Lung (tissue), 12 donors: ENCODE results near the gene UBL3. TPM values are rescaled to one million over a fixed set of nuclear protein-coding genes. Genes with fewer than 3 reads are reported as not detected.

Source experiments
- ATAC-seq: fragments of 200-7000 bp; cut with Tn5 transposase; one replicate; pipeline ENCODE4 v1.9.1; 2020; ENCODE audit warnings: moderate number of reproducible peaks; ENCODE audit not compliant: insufficient read depth, low FRiP score
- DNase-seq, 3 donors: peaks; one replicate each; pipeline ENCODE4 v3.0.0-alpha.2; 2013 to 2017
- H3K27ac ChIP-seq, 2 donors: one replicate each; pipeline ENCODE4 v1.5.1; 2013; ENCODE audit warnings: mild to moderate bottlenecking in 2 of 2, moderate library complexity in 2 of 2, control low read depth in 1 of 2, inconsistent platforms in 1 of 2, low read depth in 1 of 2, low read length in 1 of 2
- H3K27me3 ChIP-seq, 3 donors: one replicate each; pipeline ENCODE4 v1.5.1; 2013; ENCODE audit warnings: low read length in 2 of 3; ENCODE audit not compliant: control insufficient read depth in 3 of 3, insufficient read depth in 3 of 3
- H3K36me3 ChIP-seq, 4 donors: one replicate each; pipeline ENCODE4 v1.5.1; 2013; ENCODE audit warnings: low read length in 4 of 4, mild to moderate bottlenecking in 1 of 4, moderate library complexity in 1 of 4; ENCODE audit not compliant: control insufficient read depth in 4 of 4, insufficient read depth in 4 of 4
- H3K4me1 ChIP-seq, 5 donors: one replicate each; pipeline ENCODE4 v1.5.1; 2013; ENCODE audit warnings: low read length in 5 of 5, mild to moderate bottlenecking in 2 of 5, moderate library complexity in 1 of 5; ENCODE audit not compliant: control insufficient read depth in 5 of 5, insufficient read depth in 5 of 5
- H3K4me3 ChIP-seq: one replicate; pipeline ENCODE4 v1.5.1; 2013; ENCODE audit warnings: mild to moderate bottlenecking, control low read depth, moderate library complexity
- H3K9ac ChIP-seq, 2 donors: one replicate each; pipeline ENCODE4 v1.5.1; 2013; ENCODE audit warnings: low read length in 2 of 2, control low read depth in 1 of 2; ENCODE audit not compliant: insufficient read depth in 1 of 2
- H3K9me3 ChIP-seq, 4 donors: one replicate each; pipeline ENCODE4 v1.5.1; 2013; ENCODE audit warnings: low read length in 3 of 4, mild to moderate bottlenecking in 1 of 4, moderate library complexity in 1 of 4; ENCODE audit not compliant: control insufficient read depth in 4 of 4, insufficient read depth in 3 of 4
- WGBS, 2 donors: extraction: QIAGEN DNeasy Blood & Tissue Kit; methylation state at CpG; one replicate each; pipeline ENCODE4 v1.1.7; 2013; 5-methylcytosine and 5-hydroxymethylcytosine counted together
- polyA plus RNA-seq, 2 donors: library from polyadenylated mRNA; stranded (reverse); fragments of 200-250 nt; gene quantifications; one replicate each; pipeline ENCODE4 v1.2.1, GENCODE V29; 2013
- total RNA-seq, 2 donors: library from RNA; depleted of rRNA in 1 of 2; stranded (reverse); fragments of >200 nt in 1 of 2; gene quantifications; one replicate each; pipeline ENCODE4 v1.2.1, GENCODE V29; 2014 to 2021
- TF ChIP-seq, protein P1 (sequence below): IDR thresholded peaks from 2 replicates; pipeline ENCODE4 v1.5.1; 2012; ENCODE audit warnings: mild to moderate bottlenecking; ENCODE audit errors: control extremely low read depth, extremely low read depth
- donor health status: control.
- donor health status: control.
- donor health status: Bipolar disorder and iron deficiency.
- donor health status: healthy.
- donor health status: DM: yes; HTN: yes; CAD: no.

Gene UBL3
- total and polyA plus RNA-seq, 4 donors, result 19.6 to 58.2 (median 33.7) TPM

DNA sequence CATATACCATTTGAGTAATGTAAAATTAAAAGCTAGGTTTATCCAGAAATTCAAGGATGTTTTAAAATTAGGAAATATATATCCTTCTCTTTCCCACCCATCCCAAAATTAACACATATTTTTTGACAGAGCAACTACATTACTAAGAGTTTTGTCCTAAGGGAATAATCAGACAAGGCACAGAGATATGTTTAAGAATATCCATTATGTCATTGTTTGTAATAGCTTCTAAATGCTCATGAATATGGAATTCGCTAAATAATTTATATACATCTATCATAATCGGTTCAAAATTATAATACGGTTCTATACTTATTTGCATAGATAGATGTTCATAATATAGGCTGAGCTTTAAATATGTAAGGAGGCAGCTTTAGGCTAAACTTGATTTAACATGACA, 9.8 kb downstream of the UBL3 start:
- H3K36me3 ChIP-seq, result no peaks in the 10 kb centered on the region
- TF ChIP-seq, protein P1, sequence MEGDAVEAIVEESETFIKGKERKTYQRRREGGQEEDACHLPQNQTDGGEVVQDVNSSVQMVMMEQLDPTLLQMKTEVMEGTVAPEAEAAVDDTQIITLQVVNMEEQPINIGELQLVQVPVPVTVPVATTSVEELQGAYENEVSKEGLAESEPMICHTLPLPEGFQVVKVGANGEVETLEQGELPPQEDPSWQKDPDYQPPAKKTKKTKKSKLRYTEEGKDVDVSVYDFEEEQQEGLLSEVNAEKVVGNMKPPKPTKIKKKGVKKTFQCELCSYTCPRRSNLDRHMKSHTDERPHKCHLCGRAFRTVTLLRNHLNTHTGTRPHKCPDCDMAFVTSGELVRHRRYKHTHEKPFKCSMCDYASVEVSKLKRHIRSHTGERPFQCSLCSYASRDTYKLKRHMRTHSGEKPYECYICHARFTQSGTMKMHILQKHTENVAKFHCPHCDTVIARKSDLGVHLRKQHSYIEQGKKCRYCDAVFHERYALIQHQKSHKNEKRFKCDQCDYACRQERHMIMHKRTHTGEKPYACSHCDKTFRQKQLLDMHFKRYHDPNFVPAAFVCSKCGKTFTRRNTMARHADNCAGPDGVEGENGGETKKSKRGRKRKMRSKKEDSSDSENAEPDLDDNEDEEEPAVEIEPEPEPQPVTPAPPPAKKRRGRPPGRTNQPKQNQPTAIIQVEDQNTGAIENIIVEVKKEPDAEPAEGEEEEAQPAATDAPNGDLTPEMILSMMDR, result no peak
- DNase-seq, result no peak
- H3K4me3 ChIP-seq, result no peak overlapping the region
- no peaks in the 10 kb centered on the region for H3K27me3 ChIP-seq
- no peaks in the 10 kb centered on the region for H3K9me3 ChIP-seq
- ATAC-seq, result no peak
- H3K4me1 ChIP-seq, result peaks cover 0 to 5% (median 2%) of the 10 kb centered on the region in 5 donors
- no peak overlapping the region for H3K27ac ChIP-seq
- 88 to 94% methylated on average over 3 of the region's 3 CpGs for WGBS, 2 donors
- no peak overlapping the region for H3K9ac ChIP-seq

DNA sequence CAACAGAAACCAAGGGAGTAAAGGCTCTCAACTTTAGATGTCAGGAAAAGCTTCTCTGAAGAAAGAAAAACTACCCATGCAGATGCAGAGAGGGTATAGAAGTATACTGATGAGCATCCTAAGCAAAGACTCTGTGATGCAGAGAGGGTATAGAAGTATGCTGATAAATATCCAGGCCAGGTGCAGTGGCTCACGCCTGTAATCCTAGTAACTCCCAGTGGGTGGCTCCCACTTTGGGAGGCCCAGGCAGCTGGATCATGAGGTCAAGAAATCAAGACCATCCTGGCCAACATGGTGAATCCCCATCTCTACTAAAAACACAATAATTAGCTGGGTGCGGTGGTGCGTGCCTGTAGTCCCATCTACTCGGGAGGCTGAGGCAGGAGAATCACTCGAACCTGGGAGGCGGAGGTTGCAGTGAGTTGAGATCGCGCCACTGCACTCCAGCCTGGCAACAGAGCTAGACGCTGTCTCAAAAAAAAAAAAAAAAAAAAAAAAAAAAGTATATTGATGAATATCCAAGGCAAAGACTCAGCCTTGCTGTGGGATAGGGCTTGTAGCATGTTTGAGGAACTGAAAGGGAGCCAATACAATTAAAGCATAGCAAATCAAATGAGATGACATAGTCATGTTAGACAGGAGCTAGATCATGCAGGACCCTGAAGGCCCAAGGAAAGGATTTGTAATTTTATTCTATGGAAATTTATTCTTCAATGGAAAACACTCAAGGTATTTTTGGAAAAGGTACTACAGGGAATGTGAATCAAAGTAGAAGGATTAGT, 14.9 kb downstream of the UBL3 start:
- Histone ChIP-seq H3K27me3 (no peaks in the 10 kb centered on the region), H3K4me1 (peaks cover 0 to 8% (median 0%) of the 10 kb centered on the region in 5 donors), H3K27ac (no peak overlapping the region), H3K4me3 (no peak overlapping the region), H3K9me3 (no peaks in the 10 kb centered on the region), H3K9ac (no peak overlapping the region), H3K36me3 (no peaks in the 10 kb centered on the region)
- TF ChIP-seq, protein P1, result no peak
- DNase-seq (no peak), ATAC-seq (no peak)
- WGBS, 2 donors, result 96 to 100% methylated on average over 9 of the region's 9 CpGs

DNA sequence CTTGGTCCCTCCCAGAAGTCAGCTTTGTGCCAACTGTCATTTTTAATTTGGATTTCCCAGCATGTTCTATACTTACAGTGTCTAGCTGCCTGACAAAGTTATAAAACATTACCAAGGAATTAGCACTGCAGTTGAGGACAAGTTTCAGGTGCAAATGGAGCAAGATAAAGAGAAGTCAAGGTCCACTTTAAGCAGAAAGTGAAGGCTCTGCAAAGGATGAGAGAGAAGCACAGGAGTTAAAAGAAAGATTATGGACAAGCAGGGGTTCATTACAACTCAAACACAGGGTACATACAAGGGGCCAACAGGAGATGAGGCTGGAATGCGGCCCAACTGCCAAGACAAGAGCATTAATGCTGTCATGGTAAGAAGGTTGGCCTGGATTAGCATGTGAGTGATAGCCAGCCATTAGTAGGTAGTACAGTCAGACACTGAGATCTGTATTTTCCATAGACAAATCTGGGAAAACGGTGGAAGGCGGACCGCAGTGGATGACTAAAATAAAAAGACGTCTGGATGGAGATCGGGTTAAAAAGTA, 17.6 kb downstream of the UBL3 start:
- DNase-seq (no peak), ATAC-seq (no peak)
- H3K4me3 ChIP-seq, result no peak overlapping the region
- H3K4me1 ChIP-seq, result peaks cover 0 to 8% (median 0%) of the 10 kb centered on the region in 5 donors
- H3K27me3 ChIP-seq, result no peaks in the 10 kb centered on the region
- H3K9ac ChIP-seq, result no peak overlapping the region
- no peaks in the 10 kb centered on the region for H3K36me3 ChIP-seq
- TF ChIP-seq, protein P1, result no peak
- no peaks in the 10 kb centered on the region for H3K9me3 ChIP-seq
- 94 to 98% methylated on average over 6 of the region's 6 CpGs for WGBS, 2 donors
- no peak overlapping the region for H3K27ac ChIP-seq
